GM15510 (cell line): Measurements from ENCODE around the gene RPS6KB2.

ENCODE experiments used
- POLR2A ChIP-seq: IDR thresholded peaks from 3 replicates; pipeline ENCODE4 v1.6.1; 2011; ENCODE audit warnings: borderline replicate concordance; ENCODE audit not compliant: insufficient read length; ENCODE audit errors: extremely low read depth

Gene RPS6KB2

GRCh38 chr11:67482275-67482826 is 54.1 kb downstream of the RPS6KB2 start:
- TF ChIP-seq POLR2A = no peak

DNA sequence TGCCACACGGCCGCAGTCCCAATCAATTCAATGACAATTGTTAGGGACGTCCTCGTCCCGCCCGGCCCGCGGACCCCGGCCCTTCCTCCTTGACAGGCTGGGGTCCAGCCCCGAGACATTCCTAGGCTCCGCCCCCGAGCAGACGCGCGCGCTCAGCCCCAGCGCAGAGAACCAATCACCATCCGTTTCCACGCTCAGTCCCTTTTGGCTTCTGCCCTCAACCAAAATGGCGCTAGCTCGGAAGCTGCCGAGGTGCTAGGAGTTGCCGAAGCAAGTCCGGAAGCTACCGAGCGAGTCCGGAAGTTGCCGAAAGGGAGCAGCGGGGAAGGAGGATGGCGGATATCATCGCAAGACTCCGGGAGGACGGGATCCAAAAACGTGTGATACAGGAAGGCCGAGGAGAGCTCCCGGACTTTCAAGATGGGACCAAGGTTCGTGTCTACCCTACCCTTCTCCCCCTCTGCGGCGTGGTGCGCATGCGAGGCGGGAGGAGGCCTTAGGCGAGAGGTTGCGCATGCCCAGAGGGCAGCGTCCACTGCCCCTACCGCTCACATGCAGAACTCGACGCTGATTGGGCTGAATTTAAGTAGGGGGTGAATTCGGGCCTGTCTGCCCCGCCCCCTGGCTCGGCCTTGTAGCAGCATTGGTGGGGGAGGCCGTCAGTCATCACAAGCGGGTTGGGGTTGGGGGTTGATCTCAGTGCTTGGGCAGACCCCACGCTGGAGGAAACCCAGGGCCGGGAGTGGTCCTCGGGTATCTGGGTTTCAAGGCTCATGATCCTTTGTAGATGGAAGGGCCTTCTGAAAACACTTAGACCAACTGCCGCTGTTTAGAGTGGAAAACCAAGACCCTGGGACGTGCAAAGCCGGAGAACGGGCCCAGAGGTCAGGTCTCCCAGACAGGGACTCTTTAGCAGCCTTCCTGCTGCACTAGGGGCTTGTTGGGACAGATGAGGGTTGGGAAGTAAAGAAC is 54.8 kb downstream of the RPS6KB2 start, which contains the start of gene AIP:
TSS of gene AIP (plus strand) at position 200 of the 972 bp plus-strand sequence. CDS start at position 333, 133 bp downstream.
- peak; percentile 66 for TF ChIP-seq POLR2A

GRCh38 chr11:67483831-67484665 is 55.8 kb downstream of the RPS6KB2 start:
- no peak for TF ChIP-seq POLR2A

DNA sequence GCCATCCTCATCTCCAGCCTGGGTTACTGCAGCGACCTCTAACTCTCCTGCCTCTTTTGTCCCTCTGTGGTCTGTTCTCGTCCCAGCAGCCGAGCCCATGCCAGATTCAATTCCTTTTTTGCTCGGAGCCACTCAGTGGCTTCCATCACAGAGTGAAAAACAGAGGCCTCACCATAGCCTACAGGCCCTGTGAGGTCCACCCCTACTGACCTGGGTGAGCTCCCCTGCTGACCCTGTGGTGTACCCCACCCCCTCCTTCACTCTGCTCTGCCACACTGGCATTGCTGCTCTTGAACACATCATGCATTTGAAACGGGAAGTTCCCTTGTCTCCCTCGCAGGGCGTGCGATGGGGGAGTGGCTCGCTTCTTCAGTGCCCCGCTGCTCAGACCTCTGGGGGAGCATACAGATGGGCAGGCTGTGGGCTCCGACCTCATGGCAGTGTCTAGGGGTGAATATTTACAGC is 56.6 kb downstream of the RPS6KB2 start:
- peak; percentile 62 for TF ChIP-seq POLR2A
